Heart right ventricle (tissue), 16 donors: ENCODE results near the gene FILIP1L. TPM values are rescaled to one million over a fixed set of nuclear protein-coding genes. Genes with fewer than 3 reads are reported as not detected.
"Not testable (repeated sequence)": the region's sequence is repeated elsewhere in the genome, so short reads cannot be mapped to it uniquely, and the experiment has no call there.

Experiments
- ATAC-seq, 8 donors: fragments of 200-7000 bp; cut with Tn5 transposase; one replicate each; pipeline ENCODE4 v1.9.1; 2020; ENCODE audit warnings: mild to moderate bottlenecking in 8 of 8, moderate library complexity in 8 of 8, moderate number of reproducible peaks in 1 of 8
- DNase-seq, 2 donors: peaks; one replicate each; pipeline ENCODE4 v3.0.0-alpha.2; 2020
- H3K27ac ChIP-seq, 10 donors: fragments of 200-600 bp; sonication (generic) in 2 of 10; one replicate each; pipeline versions ENCODE4 v1.5.0 to v1.8.0; 2020 to 2022; ENCODE audit warnings: mild to moderate bottlenecking in 3 of 10
- H3K27me3 ChIP-seq, 7 donors: fragments of 200-600 bp; one replicate each; pipeline ENCODE4 v1.8.0; 2021 to 2022; ENCODE audit warnings: mild to moderate bottlenecking in 2 of 7
- H3K36me3 ChIP-seq, 9 donors: fragments of 200-600 bp; sonication (generic) in 1 of 9; one replicate each; pipeline versions ENCODE4 v1.5.0 to v1.8.0; 2020 to 2022; ENCODE audit warnings: mild to moderate bottlenecking in 2 of 9
- H3K4me1 ChIP-seq, 9 donors: fragments of 200-600 bp; sonication (generic) in 1 of 9; one replicate each; pipeline versions ENCODE4 v1.5.0 to v1.8.0; 2020 to 2022; ENCODE audit warnings: mild to moderate bottlenecking in 4 of 9
- H3K4me3 ChIP-seq, 10 donors: fragments of 200-600 bp; sonication (generic) in 2 of 10; one replicate each; pipeline versions ENCODE4 v1.5.0 to v1.8.0; 2020 to 2022; ENCODE audit warnings: mild to moderate bottlenecking in 7 of 10, moderate library complexity in 2 of 10
- H3K9me3 ChIP-seq, 11 donors: fragments of 200-600 bp in 10 of 11; sonication (generic) in 2 of 11; one replicate each; pipeline versions ENCODE4 v1.5.0 to v1.8.0; 2013 to 2022; ENCODE audit warnings: mild to moderate bottlenecking in 2 of 11, control low read depth in 1 of 11, moderate library complexity in 1 of 11
- CTCF ChIP-seq, 9 donors: fragments of 200-600 bp; sonication (generic) in 2 of 9; IDR thresholded peaks; one replicate each; pipeline versions ENCODE4 v1.5.0 to v1.8.0; 2021 to 2022; ENCODE audit warnings: antibody characterized with exemption in 9 of 9, mild to moderate bottlenecking in 5 of 9, moderate library complexity in 1 of 9
- WGBS, 2 donors: extraction: QIAGEN DNeasy Blood & Tissue Kit; methylation state at CpG; one replicate each; pipeline ENCODE4 v1.1.7; 2013; ENCODE audit warnings: inconsistent platforms in 1 of 2; 5-methylcytosine and 5-hydroxymethylcytosine counted together
- intact Hi-C, 10 donors: fragments of 100-400 bp; cut with DNase I; formaldehyde crosslinking; loops; one replicate each; pipeline versions ENCODE4 v1.11.1 to v1.14.2; 2022
- polyA plus RNA-seq, 2 donors: library from polyadenylated mRNA; stranded (reverse); fragments of 200-250 nt; gene quantifications; one replicate each; pipeline ENCODE4 v1.2.3, GENCODE V29; 2013
- total RNA-seq, 10 donors: library from RNA; stranded (reverse); fragmentation: NEBNext Ultra II Directional in 3 of 10; extraction: Animal tissue kit (Norgen Biotek cat#: 25700) in 3 of 10; gene quantifications; one replicate each; pipeline versions ENCODE4 v1.2.1 to v1.2.4, GENCODE V29; 2021 to 2023
- donor health status: Arrhythmogenic right ventricular cardiomyopathy.
- donor health status: ischemic (EF 13 %, LVEDD 7.1; RV severe dilation, severe dysfunction).
- donor health status: healthy with polysubstance abuse.
- donor health status: DM: no; HTN: yes; CAD: no.
- donor health status: DM: no; HTN: no; CAD: no.
- donor health status: ischemic (EF 25% LVEDD 6.9; RV normal size, moderate dysfunction).
- donor health status: ischemic (EF 25% LVEDD 5.7; RV mildly dilated, moderate dysfunction).
- donor health status: healthy.
- donor health status: DM: yes; HTN: yes; CAD: no.
- donor health status: Ischemic cardiomyopathy.
- donor health status: ischemic (EF 35%, LVEDD 5.7; RV mildly dilated, moderate dysfunction).
- donor health status: nonischemic (EF 11% LVEDD 7.7; RV severe dilation, severe dysfunction).
- donor health status: DM: yes; HTN: yes; CAD: no.
- donor health status: PGD.
- donor health status: ischemic (EF 29% LVEDD 5.4; RV normal size, mild dysfunction).
- donor health status: nonischemic (EF 23%, LVEDD 6.1; RV moderate dilation, normal function).

Gene FILIP1L
- total and polyA plus RNA-seq, 12 donors, result 15.9 to 134 (median 64.3) TPM

- Histone ChIP-seq H3K4me1 (peaks cover 8 to 45% (median 33%) of the 10 kb centered on the region in 9 donors), H3K4me3 (no peak overlapping the region), H3K36me3 (no peaks in the 10 kb centered on the region), H3K27ac (peak overlapping the region; percentile 47 to 91 (median 76)), H3K9me3 (no peaks in the 10 kb centered on the region), H3K27me3 (no peaks in the 10 kb centered on the region)
- ATAC-seq (peak; percentile 86 to 95 (median 88)), DNase-seq (peak in 1 of 2 donors; percentile 34)
- no peak for TF ChIP-seq CTCF (IDR thresholded peaks at IDR 0.05)
- intact Hi-C loops, result no loop called here
- 46 to 55% methylated on average over 6 of the region's 6 CpGs for WGBS, 2 donors
Measured at GRCh38 chr3:100097919-100098783, 16.1 kb downstream of the FILIP1L start.

DNA sequence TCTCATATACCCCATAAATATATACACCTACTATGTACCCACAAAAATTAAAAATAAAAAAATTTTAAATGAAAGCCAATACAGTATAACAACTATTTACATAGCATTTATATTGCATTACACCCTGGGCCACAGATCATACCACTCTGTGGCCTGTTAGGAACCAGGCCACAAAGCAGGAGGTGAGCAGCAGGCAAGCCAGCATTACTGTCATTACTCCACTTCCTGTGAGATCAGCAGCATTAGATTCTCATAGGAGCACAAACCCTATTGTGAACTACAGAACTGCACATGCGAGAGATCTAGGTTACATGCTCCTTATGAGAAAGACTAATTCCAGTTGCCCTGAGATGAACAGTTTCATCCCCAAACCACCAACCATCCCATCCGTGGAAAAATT is 17.4 kb downstream of the FILIP1L start:
- intact Hi-C loops, result no loop called here
- TF ChIP-seq CTCF (IDR thresholded peaks at IDR 0.05), result no peak

GRCh38 chr3:100096286-100096685 is 18.0 kb downstream of the FILIP1L start:
- intact Hi-C loops, H3K36me3 ChIP-seq, H3K27ac ChIP-seq, H3K27me3 ChIP-seq, ATAC-seq, H3K9me3 ChIP-seq, H3K4me3 ChIP-seq, DNase-seq: not testable (repeated sequence)
- WGBS, 2 donors, result 97 to 100% methylated on average over 1 of the region's 1 CpG
- H3K4me1 ChIP-seq, result peaks cover 8 to 37% (median 23%) of the 10 kb centered on the region in 9 donors

More for the DNA sequence above, 17.4 kb downstream of the FILIP1L start:
- no peaks in the 10 kb centered on the region for H3K36me3 ChIP-seq
- 88 to 100% methylated on average over 2 of the region's 2 CpGs for WGBS, 2 donors
- H3K4me1 ChIP-seq, result peaks cover 8 to 37% (median 23%) of the 10 kb centered on the region in 9 donors
- no peaks in the 10 kb centered on the region for H3K27me3 ChIP-seq
- ATAC-seq (peak in 1 of 8 donors; percentile 19), DNase-seq (no peak)
- peak overlapping the region in 7 of 10 donors; percentile 74 to 91 (median 78) for H3K27ac ChIP-seq
- no peak overlapping the region for H3K4me3 ChIP-seq
- no peaks in the 10 kb centered on the region for H3K9me3 ChIP-seq

DNA sequence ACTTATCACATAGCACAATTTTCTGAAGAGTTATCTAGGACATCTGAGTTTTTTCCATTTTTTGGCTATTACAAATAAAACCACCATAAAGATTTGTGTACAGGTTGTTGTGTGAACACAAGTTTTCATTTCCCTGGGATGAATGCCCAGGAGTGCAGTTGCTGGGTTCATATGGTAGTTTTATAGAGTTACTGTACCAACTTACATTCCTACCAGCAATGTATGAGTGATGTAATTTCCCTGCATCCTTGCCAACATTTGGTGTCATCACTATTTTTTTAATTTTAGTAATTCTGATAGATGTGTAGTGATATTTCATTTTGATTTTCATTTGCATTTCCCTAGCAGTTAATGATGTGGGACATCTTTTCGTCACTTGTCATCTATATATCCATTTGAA is 20.5 kb downstream of the FILIP1L start:
- WGBS, 2 donors, result 97% methylated on average over 1 of the region's 1 CpG
- intact Hi-C loops, result no loop called here
- TF ChIP-seq CTCF (IDR thresholded peaks at IDR 0.05), result no peak
- Histone ChIP-seq H3K27ac (no peak overlapping the region), H3K4me3 (no peak overlapping the region), H3K4me1 (peaks cover 8 to 34% (median 27%) of the 10 kb centered on the region in 9 donors), H3K27me3 (no peaks in the 10 kb centered on the region), H3K36me3 (no peaks in the 10 kb centered on the region), H3K9me3 (no peaks in the 10 kb centered on the region)
- DNase-seq (no peak), ATAC-seq (no peak)

DNA sequence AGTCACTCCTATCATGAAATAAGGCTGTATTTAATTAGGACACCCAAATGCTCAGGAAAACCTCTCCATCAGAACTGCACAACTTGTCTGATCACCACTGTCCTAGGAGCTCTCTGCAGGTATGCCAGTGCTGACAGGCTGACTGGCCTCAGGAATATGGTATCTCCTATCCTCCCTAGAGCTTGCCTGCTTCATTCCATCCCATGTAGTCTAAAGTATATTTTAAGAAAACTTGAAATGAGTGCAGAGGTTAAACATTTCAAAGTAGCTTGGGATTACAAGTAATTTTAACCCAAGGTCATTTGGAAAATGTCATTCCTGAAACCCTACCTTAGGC is 23.7 kb downstream of the FILIP1L start:
- intact Hi-C loops, result no loop called here
- Histone ChIP-seq H3K4me1 (peaks cover 0 to 24% (median 16%) of the 10 kb centered on the region in 9 donors), H3K36me3 (no peaks in the 10 kb centered on the region), H3K9me3 (no peaks in the 10 kb centered on the region), H3K4me3 (no peak overlapping the region), H3K27ac (peak overlapping the region in 1 of 10 donors; percentile 22), H3K27me3 (no peaks in the 10 kb centered on the region)
- DNase-seq (no peak), ATAC-seq (peak in 3 of 8 donors; percentile 17 to 29 (median 22))
- TF ChIP-seq CTCF (IDR thresholded peaks at IDR 0.05), result no peak
